ENCODE data around the gene SAMD7. TPM values are rescaled to one million over a fixed set of nuclear protein-coding genes. Genes with fewer than 3 reads are reported as not detected.

SAMD7 gene
- total RNA-seq, 1 donor from 2014 or later, result not detected

DNA sequence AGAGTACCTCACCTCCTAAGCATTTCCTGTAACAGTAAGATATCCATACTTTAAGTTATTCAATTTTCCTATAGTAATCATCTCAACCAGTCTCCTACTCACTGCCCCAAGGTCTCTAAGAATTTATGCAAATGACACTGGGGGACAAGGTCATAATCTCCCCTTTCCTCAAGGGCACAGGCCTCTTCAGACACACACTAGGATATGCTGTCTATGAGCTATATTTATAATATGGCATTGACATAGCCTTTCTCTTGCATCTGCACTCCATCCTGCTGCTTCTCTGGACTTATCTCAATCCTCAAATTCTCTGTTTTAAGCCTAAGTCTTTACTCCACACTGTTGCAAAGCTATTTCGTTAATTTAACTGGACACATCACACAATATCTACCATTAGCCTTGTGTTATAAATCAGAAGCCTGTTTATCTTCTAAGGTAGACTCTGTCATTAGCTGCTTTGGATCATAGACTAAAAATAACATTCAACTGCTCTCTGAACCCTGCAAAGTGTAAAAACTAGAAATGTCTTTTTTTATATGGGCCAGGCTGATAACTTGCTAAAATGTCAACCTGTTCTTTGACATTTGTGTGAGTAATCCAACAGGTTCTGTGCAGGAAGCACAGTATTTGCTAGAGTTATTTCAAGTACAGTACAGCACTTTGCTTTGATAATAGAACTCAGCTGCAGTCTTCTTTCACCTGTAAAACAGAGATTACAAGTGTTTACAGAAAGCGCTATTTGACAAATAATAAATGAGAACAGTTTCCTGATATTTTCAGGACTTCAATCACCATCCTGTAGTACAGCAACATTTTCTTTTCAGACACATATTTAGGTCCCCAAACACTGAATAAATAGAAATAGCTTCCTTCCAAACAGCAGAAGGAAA lies 37.4 kb downstream of the SAMD7 start:
- DNase-seq, result no peak
- Mint-ChIP-seq H3K27me3 (ENCODE audit: unreplicated experiment) (peaks cover 2% of the 10 kb centered on the region), H3K4me1 (ENCODE audit: low read depth, unreplicated experiment) (no peaks in the 10 kb centered on the region), H3K9me3 (ENCODE audit: unreplicated experiment) (no peaks in the 10 kb centered on the region), H3K36me3 (ENCODE audit: unreplicated experiment) (no peaks in the 10 kb centered on the region), H3K4me3 (ENCODE audit: unreplicated experiment) (no peak overlapping the region), H3K27ac (ENCODE audit: unreplicated experiment) (no peak overlapping the region)
- TF ChIP-seq, protein P1, sequence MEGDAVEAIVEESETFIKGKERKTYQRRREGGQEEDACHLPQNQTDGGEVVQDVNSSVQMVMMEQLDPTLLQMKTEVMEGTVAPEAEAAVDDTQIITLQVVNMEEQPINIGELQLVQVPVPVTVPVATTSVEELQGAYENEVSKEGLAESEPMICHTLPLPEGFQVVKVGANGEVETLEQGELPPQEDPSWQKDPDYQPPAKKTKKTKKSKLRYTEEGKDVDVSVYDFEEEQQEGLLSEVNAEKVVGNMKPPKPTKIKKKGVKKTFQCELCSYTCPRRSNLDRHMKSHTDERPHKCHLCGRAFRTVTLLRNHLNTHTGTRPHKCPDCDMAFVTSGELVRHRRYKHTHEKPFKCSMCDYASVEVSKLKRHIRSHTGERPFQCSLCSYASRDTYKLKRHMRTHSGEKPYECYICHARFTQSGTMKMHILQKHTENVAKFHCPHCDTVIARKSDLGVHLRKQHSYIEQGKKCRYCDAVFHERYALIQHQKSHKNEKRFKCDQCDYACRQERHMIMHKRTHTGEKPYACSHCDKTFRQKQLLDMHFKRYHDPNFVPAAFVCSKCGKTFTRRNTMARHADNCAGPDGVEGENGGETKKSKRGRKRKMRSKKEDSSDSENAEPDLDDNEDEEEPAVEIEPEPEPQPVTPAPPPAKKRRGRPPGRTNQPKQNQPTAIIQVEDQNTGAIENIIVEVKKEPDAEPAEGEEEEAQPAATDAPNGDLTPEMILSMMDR (IDR thresholded peaks at IDR 0.05; ENCODE audit: partially characterized antibody, unreplicated experiment), result no peak

DNA sequence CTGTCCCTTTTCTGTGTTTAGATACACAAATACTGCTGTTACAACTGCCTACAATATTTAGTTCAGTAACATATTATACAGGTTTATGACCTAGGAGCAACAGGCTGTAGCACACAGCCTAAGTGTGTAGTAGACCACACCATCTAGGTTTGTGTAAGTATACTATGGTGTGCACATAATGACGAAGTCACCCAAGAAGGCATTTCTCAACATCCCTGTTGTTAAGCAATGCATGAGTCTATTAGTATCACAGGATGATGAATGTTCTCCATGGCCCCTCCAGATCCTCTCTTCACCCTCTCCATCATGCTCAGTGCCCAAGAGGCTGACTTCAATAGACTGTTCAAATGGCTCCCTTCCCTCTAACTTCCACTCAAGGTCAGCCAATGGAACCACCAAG lies 40.7 kb downstream of the SAMD7 start:
- Mint-ChIP-seq H3K27ac (ENCODE audit: unreplicated experiment) (no peak overlapping the region), H3K9me3 (ENCODE audit: unreplicated experiment) (no peaks in the 10 kb centered on the region), H3K4me3 (ENCODE audit: unreplicated experiment) (no peak overlapping the region), H3K27me3 (ENCODE audit: unreplicated experiment) (peaks cover 2% of the 10 kb centered on the region), H3K36me3 (ENCODE audit: unreplicated experiment) (no peaks in the 10 kb centered on the region), H3K4me1 (ENCODE audit: low read depth, unreplicated experiment) (no peaks in the 10 kb centered on the region)
- DNase-seq, result no peak
- TF ChIP-seq, protein P1 (IDR thresholded peaks at IDR 0.05; ENCODE audit: partially characterized antibody, unreplicated experiment), result no peak

GRCh38 chr3:169953462-169954141 lies 42.2 kb downstream of the SAMD7 start:
- DNase-seq, result no peak
- Mint-ChIP-seq H3K4me1 (ENCODE audit: low read depth, unreplicated experiment) (no peaks in the 10 kb centered on the region), H3K27me3 (ENCODE audit: unreplicated experiment) (peaks cover 2% of the 10 kb centered on the region), H3K4me3 (ENCODE audit: unreplicated experiment) (no peak overlapping the region), H3K36me3 (ENCODE audit: unreplicated experiment) (no peaks in the 10 kb centered on the region), H3K27ac (ENCODE audit: unreplicated experiment) (no peak overlapping the region), H3K9me3 (ENCODE audit: unreplicated experiment) (no peaks in the 10 kb centered on the region)
- TF ChIP-seq, protein P1 (IDR thresholded peaks at IDR 0.05; ENCODE audit: partially characterized antibody, unreplicated experiment), result no peak

- H3K27me3 Mint-ChIP-seq (ENCODE audit: unreplicated experiment), result peaks cover 2% of the 10 kb centered on the region
- no peaks in the 10 kb centered on the region for H3K4me1 Mint-ChIP-seq (ENCODE audit: low read depth, unreplicated experiment)
- TF ChIP-seq, protein P1 (IDR thresholded peaks at IDR 0.05; ENCODE audit: partially characterized antibody, unreplicated experiment), result no peak
- no peak for DNase-seq
- H3K4me3 Mint-ChIP-seq (ENCODE audit: unreplicated experiment), result no peak overlapping the region
- H3K36me3 Mint-ChIP-seq (ENCODE audit: unreplicated experiment), result no peaks in the 10 kb centered on the region
- H3K27ac Mint-ChIP-seq (ENCODE audit: unreplicated experiment), result no peak overlapping the region
- no peaks in the 10 kb centered on the region for H3K9me3 Mint-ChIP-seq (ENCODE audit: unreplicated experiment)
Observed at GRCh38 chr3:169954142-169954756, 42.9 kb downstream of the SAMD7 start.
